PC-3 (cell line): ENCODE data around the gene CASP8AP2. TPM values are rescaled to one million over a fixed set of nuclear protein-coding genes. Genes with fewer than 3 reads are reported as not detected.

ENCODE experiments used
- ATAC-seq: fragments of 200-7000 bp; cut with Tn5 transposase; 2 replicates; pipeline ENCODE4 v1.9.1; 2020; ENCODE audit warnings: mild to moderate bottlenecking, moderate library complexity
- BruUV-seq: library from RNA; stranded (reverse); fragments of 400-500 nt; replicated peaks from 2 replicates; lab custom pipeline; 2021; lab: Mats Ljungman, UMichigan
- CTCF ChIA-PET: fragments of 300-600 bp; sonication (Branson Sonifier 250); formaldehyde crosslinking; loops from one replicate; lab custom pipeline; 2022; ENCODE audit warnings: antibody characterized with exemption; lab: Charles Lee
- POLR2A ChIA-PET: fragments of 300-600 bp; sonication (Branson Sonifier 250); formaldehyde crosslinking; loops from one replicate; lab custom pipeline; 2022; ENCODE audit warnings: antibody characterized with exemption; ENCODE audit not compliant: unreplicated experiment; lab: Charles Lee
- DNase-seq: peaks from one replicate; pipeline ENCODE4 v3.0.0-alpha.2; 2015
- H2AFZ ChIP-seq: fragments of 300-600 bp; sonication (generic); 2 replicates; pipeline ENCODE4 v1.6.0; 2016; ENCODE audit warnings: antibody characterized with exemption, low read length
- H3F3A ChIP-seq: fragments of 300-600 bp; sonication (generic); one replicate; pipeline ENCODE4 v1.6.0; 2017; ENCODE audit warnings: antibody characterized with exemption, low read length, control low read depth, mild to moderate bottlenecking; ENCODE audit not compliant: unreplicated experiment
- H3K27ac ChIP-seq: fragments of 300-600 bp; sonication (generic); 2 replicates; pipeline ENCODE4 v1.5.1; 2016; ENCODE audit warnings: mild to moderate bottlenecking, low read length
- H3K27me3 ChIP-seq: fragments of 300-600 bp; sonication (generic); 2 replicates; pipeline ENCODE4 v1.6.1; 2016; ENCODE audit warnings: low read length, mixed read lengths
- H3K36me3 ChIP-seq: fragments of 300-600 bp; sonication (generic); 2 replicates; pipeline ENCODE4 v1.6.1; 2016; ENCODE audit warnings: low read depth, mixed run types, low read length, mixed read lengths
- H3K4me1 ChIP-seq: fragments of 300-600 bp; sonication (generic); 2 replicates; pipeline ENCODE4 v1.5.1; 2016; ENCODE audit warnings: low read length; ENCODE audit not compliant: insufficient read depth
- H3K4me2 ChIP-seq: fragments of 300-600 bp; sonication (generic); 2 replicates; pipeline ENCODE4 v1.6.0; 2016; ENCODE audit warnings: low read length
- H3K4me3 ChIP-seq: fragments of 300-600 bp; sonication (generic); 2 replicates; pipeline ENCODE4 v1.5.1; 2016; ENCODE audit warnings: mild to moderate bottlenecking, low read length, mixed read lengths
- H3K79me2 ChIP-seq: fragments of 300-600 bp; sonication (generic); 2 replicates; pipeline ENCODE4 v1.6.1; 2017; ENCODE audit warnings: low read length, mixed read lengths
- H3K9ac ChIP-seq: fragments of 300-600 bp; sonication (generic); 2 replicates; pipeline ENCODE4 v1.6.0; 2016; ENCODE audit warnings: mild to moderate bottlenecking, low read length
- H3K9me2 ChIP-seq: fragments of 300-600 bp; sonication (generic); replicated peaks from 2 replicates; pipeline ENCODE4 v1.6.1; 2016; ENCODE audit warnings: mixed run types, low read length, mixed read lengths
- H3K9me3 ChIP-seq: fragments of 300-600 bp; sonication (generic); 2 replicates; pipeline ENCODE4 v1.6.1; 2016; ENCODE audit warnings: low read length, mixed read lengths
- H4K20me1 ChIP-seq: fragments of 300-600 bp; sonication (generic); 2 replicates; pipeline ENCODE4 v1.6.1; 2016; ENCODE audit warnings: low read length, mixed read lengths
- CTCF ChIP-seq: fragments of 300-600 bp; sonication (generic); conservative IDR thresholded peaks from 2 replicates; pipeline ENCODE4 v1.5.1; 2017; ENCODE audit warnings: antibody characterized with exemption, low read depth, mild to moderate bottlenecking, low read length
- EZH2 ChIP-seq: fragments of 300-600 bp; sonication (generic); IDR thresholded peaks from one replicate; pipeline ENCODE4 v1.6.1; 2017; ENCODE audit warnings: antibody characterized with exemption, mild to moderate bottlenecking, low read length; ENCODE audit not compliant: unreplicated experiment
- EZH2phosphoT487 ChIP-seq: fragments of 300-600 bp; sonication (generic); IDR thresholded peaks from 2 replicates; pipeline ENCODE4 v1.6.1; 2018; ENCODE audit warnings: mild to moderate bottlenecking, antibody characterized with exemption, low read length, borderline replicate concordance
- intact Hi-C: fragments of 100-400 bp; cut with micrococcal nuclease; formaldehyde crosslinking; loops from 2 replicates; pipeline ENCODE4 v1.9.0; 2023
- total RNA-seq: library from RNA; depleted of rRNA; stranded (reverse); fragments of >200 nt; gene quantifications from 2 replicates; pipeline ENCODE4 v1.2.3, GENCODE V29; 2014

Gene CASP8AP2
- total RNA-seq, 1 experiment from 2014 or later = 6.6 TPM

DNA sequence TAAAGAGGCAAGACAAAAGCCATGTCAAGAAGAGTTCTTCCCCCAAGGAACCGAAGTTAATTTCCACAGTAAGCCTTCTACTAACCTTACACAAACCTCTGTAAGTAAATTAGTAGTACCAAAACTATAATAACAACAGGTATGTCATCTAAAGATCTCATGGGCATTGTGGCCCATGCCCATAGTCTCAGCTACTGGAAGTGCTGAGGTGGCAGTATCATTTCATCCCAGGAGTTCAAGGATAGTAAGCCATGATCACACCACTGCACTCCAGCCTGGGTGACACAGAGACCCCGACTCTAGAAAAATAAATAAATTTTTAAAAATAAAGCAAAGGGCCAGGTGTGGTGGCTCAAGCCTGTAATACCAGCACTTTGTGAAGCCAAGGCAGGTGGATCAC is 39.3 kb upstream of the CASP8AP2 start:
- Histone ChIP-seq H4K20me1 (no peaks in the 10 kb centered on the region), H3K9ac (no peak overlapping the region), H3K27ac (no peak overlapping the region), H2AFZ (no peak overlapping the region), H3K9me2 (no peaks in the 10 kb centered on the region), H3K4me1 (no peaks in the 10 kb centered on the region), H3K79me2 (no peaks in the 10 kb centered on the region), H3K27me3 (no peaks in the 10 kb centered on the region), H3K9me3 (no peaks in the 10 kb centered on the region), H3K4me2 (no peak overlapping the region), H3F3A (no peaks in the 10 kb centered on the region), H3K4me3 (no peak overlapping the region), H3K36me3 (peaks cover 28% of the 10 kb centered on the region; the same call in 1 of the 2 replicates)
- DNase-seq (no peak), ATAC-seq (no peak)
- ChIA-PET POLR2A (no interaction called here), CTCF (no interaction called here)
- intact Hi-C loops = no loop called here
- TF ChIP-seq EZH2 (no peak), CTCF (no peak), EZH2phosphoT487 (no peak)
- no TSS peak for BruUV-seq

DNA sequence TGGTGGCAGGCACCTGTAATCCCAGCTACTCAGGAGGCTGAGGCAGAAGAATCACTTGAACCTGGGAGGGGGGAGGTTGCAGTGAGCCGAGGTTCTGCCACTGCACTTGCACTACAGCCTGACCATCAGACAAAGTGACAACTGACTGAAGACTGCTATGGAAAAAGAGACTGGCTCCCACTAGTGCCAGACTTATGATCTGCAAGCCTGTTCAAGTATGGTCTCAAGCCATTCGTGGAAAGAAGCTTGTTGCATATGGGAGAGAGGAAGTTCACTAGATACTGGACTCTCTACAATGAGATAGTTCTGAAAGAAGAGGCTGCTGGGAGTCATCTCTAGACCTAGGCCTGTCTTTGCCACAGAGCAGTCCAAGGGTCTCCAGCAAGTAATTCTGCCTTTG is 36.8 kb upstream of the CASP8AP2 start:
- Histone ChIP-seq H3K27me3 (no peaks in the 10 kb centered on the region), H3K36me3 (peaks cover 18% of the 10 kb centered on the region), H3K9me2 (no peaks in the 10 kb centered on the region), H3K4me1 (no peaks in the 10 kb centered on the region), H3K9ac (no peak overlapping the region), H3K79me2 (0 out of 2 replicates have a peak, but pooled peaks cover 3% of the 10 kb centered on the region), H3K27ac (no peak overlapping the region), H3F3A (no peaks in the 10 kb centered on the region), H4K20me1 (no peaks in the 10 kb centered on the region), H3K4me3 (no peak overlapping the region), H3K4me2 (no peak overlapping the region), H2AFZ (no peak overlapping the region), H3K9me3 (no peaks in the 10 kb centered on the region)
- CTCF ChIA-PET = interaction anchor here (0.5 kb wide), 1 partner anchor 686 kb away, joined by 3 read pairs; no protein-coding TSS in a partner anchor
- peak; percentile 70 for ATAC-seq
- no TSS peak for BruUV-seq
- DNase-seq = peak; percentile 44
- intact Hi-C loops = no loop called here
- TF ChIP-seq EZH2phosphoT487 = no peak
- peak; percentile 52 for TF ChIP-seq CTCF
- POLR2A ChIA-PET = no interaction called here

DNA sequence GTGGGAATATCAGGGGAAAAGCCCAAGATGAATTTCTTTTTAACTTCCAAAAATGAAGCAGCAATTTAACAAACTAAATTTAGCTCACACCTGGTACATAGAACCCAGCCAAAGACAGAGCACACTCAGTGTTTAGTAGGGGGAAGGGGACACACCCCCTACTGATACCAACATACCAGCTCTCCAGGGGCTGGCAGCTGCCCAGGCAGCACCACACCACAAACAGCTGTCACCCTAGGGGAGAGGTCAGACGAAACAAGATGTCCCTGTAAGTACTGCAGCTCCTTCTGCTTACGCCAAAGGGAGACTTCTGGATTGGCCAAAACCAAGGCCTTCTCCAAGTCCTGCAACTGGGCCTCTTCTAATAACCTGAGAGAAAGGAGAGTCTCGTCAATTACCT is 36.1 kb upstream of the CASP8AP2 start:
- DNase-seq (no peak), ATAC-seq (no peak)
- ChIA-PET CTCF (interaction anchor here (0.5 kb wide), 1 partner anchor 686 kb away, joined by 3 read pairs; no protein-coding TSS in a partner anchor), POLR2A (no interaction called here)
- Histone ChIP-seq H3K9ac (no peak overlapping the region), H3K4me3 (no peak overlapping the region), H3K36me3 (peaks cover 14% of the 10 kb centered on the region), H4K20me1 (no peaks in the 10 kb centered on the region), H3F3A (no peaks in the 10 kb centered on the region), H3K79me2 (0 out of 2 replicates have a peak, but pooled peaks cover 3% of the 10 kb centered on the region), H3K27ac (no peak overlapping the region), H3K9me2 (no peaks in the 10 kb centered on the region), H2AFZ (no peak overlapping the region), H3K4me1 (no peaks in the 10 kb centered on the region), H3K4me2 (no peak overlapping the region), H3K9me3 (no peaks in the 10 kb centered on the region), H3K27me3 (no peaks in the 10 kb centered on the region)
- no TSS peak for BruUV-seq
- TF ChIP-seq EZH2 (no peak), EZH2phosphoT487 (no peak), CTCF (no peak)
- intact Hi-C loops = no loop called here
